ENCODE data around the gene OR6S1.
"Not testable (repeated sequence)": the region's sequence is repeated elsewhere in the genome, so short reads cannot be mapped to it uniquely, and the experiment has no call there.

Gene OR6S1

DNA sequence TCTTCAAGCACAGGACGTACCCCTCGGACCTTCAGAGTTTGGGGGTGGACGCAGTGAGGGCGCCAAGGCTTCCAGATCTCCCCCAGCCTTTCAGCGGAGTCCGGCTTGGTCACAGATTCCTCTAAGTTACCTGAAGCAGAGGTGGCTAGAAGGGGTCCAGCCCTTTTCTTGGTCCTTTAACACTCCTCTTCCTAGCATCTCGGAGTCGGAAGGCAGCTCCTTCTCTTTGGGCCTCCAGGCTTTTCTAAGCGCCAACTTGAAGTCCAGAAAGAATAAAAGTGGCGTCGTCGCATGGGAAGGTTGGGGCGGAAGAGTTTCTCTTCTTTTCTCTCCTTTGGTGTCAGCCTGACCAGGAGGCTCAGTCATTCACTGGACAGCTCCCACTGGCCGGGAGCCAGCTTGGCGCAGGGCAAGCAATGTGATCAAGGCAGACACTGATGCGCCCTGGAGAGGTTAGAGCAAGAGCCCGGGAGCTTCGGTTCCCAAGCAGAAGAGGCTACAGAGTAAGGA is 9.6 kb downstream of the OR6S1 start:
- DNase-seq (ENCODE audit: low spot score): no peak

DNA sequence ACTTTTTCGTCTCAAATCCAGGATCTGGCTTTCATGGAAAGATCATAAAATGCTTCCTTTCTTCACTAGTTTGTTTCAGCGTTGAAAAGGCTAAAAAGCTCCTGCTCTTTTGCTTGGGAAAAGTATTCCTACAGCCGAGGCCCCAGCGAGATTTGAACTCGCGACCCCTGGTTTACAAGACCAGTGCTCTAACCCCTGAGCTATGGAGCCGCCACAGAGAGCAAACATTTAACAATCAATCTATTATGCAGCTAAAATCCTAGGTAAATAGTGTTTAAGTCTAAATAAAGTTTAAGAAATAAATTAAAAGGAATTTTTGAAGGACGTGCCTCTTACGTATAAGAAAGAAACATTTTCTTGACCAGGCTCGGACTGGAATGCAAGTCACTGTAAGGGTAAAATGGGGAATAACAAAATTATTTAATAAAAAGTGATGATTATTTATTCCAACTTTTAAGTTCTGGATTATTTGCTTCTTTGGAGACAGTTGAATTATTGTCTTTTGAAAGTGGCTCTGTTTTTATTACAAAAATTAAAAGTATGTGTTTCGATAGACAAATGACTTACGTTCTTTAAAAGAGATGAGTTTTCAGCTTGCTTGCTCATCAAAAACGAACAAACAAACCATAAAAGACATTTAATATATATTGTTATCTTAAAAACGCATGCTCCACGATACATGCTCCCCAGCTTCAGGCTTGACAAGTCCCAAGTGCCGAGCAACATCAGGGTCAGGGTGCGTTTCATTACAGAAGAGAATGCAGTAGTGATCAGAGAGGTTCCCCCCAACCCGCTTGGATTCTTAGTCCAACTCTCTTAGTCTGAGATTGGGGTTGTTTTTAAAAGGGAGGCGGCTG is 10.2 kb downstream of the OR6S1 start:
- no peak for DNase-seq (ENCODE audit: low spot score)

DNA sequence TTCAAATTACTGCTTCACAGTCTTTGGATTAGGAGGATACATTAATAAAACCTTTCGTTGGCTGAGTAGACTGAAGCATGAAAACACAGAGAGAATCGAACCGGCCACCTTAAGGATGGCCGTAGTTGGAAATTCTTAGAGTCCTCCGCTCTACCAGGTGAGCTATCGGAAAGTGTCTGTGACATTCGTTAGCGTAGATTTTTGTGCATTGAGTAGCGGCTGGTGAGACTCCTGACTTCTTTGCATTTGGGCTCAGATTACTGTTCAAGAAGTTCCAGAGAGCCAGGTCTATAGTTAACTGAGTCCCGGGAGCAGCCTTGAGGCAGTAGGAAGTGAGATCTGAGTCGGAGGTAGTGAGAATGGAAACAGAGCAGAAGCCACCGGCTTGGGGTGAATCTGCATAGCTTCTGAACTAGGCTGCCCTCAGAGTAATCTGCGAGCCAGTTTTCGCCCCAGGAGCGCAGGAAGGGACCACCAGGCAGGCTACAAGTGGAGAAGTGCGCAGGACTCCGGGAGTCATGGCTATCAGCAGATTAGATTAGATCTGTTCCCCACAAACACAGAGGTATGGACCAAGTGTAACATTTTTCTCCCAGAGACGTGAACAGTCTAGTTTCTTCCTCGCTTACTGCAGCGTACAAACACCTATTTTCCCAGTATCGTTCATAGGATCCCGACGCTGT is 11.0 kb downstream of the OR6S1 start:
- DNase-seq (ENCODE audit: low spot score): no peak

DNA sequence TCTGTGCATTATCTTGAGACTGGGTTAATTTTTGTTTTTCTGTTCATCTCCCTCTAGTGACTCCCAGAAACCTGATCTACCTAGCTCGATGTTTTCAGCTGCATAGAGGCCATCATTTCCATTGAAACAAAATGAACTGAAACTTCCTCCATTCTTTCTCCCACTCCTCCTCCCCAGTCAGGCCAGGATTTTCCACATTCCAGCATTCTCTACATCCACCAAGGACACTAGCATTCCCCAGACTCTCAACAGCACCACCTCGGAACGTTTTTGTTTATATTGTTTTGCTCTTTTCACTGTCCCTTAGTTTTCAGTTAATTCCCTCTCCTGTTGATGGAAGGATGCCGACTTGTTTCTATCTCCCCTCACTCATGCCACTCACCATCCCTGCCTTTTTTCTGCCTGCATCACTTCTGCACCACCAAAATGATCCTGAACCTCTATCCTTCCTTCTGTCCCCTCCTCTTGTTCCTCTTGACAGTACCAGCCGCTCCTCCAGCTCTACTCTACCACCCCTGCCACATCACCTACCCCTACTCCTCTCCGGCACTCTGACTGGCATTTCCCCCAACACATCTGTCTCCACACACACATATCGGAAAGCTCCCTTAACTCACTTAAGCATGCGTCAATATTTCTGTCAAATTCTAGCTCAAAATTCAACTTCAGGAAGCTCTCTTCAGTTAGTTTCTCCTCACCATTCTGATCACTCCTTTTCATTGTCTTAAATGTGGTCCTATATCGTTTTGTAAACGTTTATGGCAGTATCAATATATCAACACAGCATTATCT is 13.2 kb downstream of the OR6S1 start:
- no peak for DNase-seq (ENCODE audit: low spot score)

DNA sequence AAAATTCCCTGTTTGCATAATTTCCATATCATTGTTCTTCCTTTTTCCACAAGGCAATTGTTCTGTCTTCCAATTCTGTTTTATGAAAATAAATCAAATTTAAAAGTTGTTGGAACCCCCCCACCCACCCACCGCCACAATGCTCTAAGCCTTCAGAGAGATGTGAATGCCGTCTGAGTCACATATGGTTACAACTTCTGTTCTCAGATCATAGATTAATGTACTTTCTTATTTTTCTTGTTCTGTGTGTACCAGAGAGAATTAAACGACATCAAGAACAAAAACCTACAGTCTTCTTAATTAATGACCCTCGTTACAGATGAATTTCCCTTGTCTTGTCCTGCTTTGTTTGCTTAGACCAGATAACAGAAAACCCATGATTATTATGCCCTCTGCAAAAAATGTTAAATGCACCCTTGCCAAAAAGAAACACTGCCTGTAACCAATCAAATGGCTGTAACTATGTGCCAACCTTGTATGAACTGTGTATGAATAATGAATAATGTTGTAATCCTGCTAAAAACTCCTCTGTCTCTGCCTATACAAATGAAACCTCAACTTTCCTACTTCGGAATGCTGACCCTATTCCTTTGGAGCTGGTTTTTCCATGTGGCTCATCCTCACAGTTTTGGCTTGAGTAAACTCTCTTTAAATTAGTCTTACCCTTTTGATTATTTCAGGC is 14.0 kb downstream of the OR6S1 start:
- no peak for DNase-seq (ENCODE audit: low spot score)

DNA sequence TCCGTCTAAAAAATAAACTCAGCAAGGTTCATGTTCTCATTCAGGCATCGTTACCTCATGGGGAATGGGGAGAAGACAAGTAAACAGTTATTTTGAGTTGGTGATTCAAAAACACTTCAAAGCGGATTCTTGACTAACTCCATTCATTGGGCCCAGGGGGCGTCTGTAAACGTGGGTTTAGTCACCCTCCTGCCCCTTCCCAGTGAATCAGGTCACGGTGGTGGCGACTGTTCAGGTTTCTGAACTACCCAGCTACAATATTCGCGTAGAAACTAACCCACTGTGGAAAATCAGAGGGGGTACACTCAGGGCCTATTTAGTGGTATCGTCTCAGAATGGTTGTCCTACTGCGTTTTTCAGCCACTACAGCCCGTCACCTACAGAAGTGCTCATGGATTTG is 15.2 kb downstream of the OR6S1 start:
- DNase-seq (ENCODE audit: low spot score): no peak

DNA sequence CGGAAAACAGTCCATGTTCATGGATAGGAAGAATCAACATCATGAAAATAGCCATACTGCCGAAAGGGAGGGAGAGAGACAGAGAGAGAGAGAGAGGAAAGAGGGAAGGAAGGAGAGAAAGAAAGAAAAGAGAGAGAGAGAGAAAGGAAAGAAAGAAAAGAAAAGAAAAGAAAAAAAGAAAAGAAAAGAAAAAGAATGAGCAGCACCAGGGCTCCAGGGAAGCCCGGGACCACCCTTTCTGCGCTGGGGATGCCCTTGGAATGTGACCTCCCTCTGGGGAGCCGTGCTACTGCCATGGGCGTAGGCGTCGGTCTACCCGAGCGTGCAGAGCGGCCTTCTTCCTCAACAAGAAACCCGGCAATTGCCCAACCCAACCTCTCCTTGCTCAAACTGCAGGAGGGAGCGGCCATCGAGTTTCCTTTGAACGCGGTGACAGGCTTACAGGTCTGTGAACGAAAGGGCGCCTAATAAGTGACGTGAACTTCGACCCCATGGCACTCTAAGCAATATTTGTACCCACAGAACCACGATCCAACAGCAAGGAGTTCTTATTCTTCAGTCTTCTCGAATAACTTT is 16.9 kb downstream of the OR6S1 start:
- DNase-seq (ENCODE audit: low spot score): no peak

DNA sequence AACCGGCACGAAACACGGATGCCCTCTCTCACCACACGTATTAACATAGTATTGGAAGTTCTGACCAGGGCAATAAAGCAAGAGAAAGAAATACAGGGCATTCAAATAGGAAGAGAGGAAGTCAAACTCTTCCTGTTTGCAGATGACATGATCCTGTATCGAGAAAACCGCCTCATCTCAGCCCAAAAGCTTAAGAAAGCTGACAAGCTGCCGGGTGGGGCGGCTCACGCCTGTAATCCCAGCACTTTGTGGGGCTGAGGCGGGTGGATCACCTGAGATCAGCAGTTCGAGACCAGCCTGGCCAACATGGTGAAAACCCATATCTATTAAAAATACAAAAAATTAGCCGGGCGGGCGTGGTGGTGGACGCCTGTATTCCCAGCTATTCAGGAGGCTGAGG is 17.7 kb downstream of the OR6S1 start:
- no peak for DNase-seq (ENCODE audit: low spot score)

DNA sequence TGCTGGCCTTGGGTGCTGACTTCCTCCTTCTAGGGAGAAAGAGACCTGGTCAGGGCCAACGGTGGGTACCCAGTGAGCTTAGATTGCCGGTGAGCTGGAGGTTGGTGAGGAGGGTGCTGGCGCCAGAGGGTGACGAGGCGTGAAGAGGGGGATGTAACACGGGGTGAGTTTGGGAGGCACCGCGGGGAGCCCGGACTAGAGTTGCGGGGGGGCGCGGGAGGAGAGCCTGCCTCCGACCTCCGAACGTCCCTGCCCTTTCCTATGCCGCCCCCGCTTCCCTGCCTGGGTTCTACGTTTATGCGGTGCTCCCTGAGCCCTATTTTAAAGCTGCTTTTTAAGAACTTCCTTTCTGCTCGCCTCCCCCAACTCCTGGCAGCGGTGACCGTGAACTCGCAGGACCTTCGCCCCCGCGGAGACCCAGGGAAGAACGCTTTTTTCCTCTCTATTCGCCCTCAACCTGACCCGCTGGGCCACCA is 18.6 kb downstream of the OR6S1 start:
- DNase-seq (ENCODE audit: low spot score): no peak

DNA sequence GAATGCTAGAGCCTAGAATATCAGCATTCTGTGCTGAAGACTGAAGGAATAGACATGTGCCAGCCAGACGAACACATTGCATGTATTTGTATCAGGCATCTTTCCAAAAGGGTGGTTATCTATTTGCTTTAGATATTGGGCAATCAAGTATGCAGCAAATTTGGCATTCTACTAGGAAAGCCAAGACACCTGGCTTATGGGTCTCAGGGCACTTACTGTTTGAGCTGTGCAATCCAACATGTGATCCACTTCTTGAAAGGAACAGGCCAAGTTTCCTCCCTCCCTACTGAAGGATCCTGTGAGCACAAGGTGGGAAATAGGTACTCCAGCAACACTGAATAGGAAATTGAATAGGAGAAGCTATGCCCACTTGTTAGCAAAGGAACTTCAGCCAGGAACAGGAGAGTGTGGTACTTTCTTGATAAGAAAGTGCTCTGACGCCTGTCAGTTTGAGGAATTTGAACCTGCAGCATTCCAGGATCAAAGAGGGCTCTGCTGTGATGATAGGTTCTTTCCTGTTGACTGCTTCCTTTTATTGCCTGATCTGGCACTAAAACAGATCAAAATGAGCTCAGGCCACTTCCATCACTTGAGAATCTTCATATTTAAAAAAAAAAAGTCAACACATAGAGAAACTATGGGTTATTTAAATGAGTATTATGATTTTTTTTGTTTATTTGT is 20.6 kb downstream of the OR6S1 start:
- DNase-seq (ENCODE audit: low spot score): no peak

DNA sequence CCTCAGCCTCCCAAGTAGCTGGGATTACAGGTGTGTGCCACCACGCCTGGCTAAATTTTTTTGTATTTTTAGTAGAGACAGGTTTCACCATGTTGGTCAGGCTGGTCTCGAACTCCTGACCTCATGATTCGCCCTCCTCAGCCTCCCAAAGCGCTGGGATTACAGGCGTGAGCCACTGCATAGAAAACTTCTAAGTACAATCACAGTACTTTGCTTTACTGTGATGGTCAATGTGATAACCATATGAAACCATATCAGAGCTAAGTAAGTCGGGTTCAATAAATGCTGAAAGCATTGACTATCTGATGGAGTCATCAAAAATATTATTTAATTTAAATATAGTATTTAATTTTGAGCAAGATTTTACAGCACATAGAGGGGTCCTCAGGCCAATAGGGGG is 21.8 kb downstream of the OR6S1 start:
- not testable (repeated sequence) for DNase-seq (ENCODE audit: low spot score)

DNA sequence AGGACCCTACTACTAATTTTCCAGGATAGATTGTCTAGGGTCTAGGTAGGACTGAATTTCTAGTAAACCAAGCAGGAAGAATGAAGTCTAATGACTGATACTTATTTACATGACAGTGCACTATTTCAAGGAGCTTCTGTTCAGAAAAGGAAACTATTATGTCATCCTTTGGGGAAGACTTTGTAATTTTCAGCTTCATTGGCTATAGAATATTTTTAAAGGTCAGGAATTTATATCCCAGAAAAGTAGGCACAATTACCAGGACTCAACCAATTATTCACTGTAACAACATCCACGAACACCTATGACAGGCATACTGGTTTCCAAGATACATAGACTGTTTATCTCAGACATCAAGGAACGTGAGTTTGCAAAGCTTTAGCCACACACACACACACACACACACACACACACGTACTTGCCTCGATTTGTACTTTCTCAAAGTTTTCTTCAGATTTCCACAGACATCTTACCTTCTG is 23.2 kb downstream of the OR6S1 start:
- DNase-seq (ENCODE audit: low spot score): no peak

DNA sequence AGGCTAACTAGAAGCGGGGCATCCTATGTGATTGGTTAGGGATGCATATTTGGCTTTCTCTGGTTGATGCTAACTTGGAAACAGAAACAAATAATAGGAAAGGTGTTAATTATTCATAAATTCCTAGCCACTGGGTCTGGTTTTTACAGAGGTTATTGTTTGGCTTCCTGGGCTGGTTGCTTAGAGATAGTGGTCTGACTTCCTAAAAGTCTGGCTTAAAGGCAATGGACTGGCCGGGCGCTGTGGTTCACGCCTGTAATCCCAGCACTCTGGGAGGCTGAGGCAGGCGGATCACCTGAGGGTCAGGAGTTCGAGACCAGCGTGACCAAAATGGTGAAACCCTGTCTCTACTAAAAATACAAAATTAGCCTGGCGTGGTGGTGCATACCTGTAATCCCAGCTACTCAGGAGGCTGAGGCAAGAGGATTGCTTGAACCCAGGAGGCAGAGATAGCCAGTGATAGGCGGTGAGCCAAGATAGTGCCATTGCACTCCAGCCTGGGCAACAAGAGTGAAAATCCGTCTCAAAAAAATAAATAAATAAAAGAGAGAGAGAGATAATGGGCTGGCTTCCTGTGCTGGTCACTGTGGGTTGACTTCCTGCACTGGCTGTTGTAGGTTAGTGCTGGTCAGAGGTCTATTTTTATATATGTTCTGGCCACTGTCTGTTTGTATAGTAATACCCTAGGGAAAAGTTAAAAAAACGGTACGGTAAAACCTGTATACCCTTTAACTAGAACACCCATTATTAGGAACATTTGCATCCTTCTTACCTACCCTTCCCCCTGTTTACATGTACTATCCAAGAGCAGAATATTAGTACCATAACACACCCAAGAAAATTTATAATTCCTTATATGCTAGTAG is 24.1 kb downstream of the OR6S1 start:
- DNase-seq (ENCODE audit: low spot score): no peak

DNA sequence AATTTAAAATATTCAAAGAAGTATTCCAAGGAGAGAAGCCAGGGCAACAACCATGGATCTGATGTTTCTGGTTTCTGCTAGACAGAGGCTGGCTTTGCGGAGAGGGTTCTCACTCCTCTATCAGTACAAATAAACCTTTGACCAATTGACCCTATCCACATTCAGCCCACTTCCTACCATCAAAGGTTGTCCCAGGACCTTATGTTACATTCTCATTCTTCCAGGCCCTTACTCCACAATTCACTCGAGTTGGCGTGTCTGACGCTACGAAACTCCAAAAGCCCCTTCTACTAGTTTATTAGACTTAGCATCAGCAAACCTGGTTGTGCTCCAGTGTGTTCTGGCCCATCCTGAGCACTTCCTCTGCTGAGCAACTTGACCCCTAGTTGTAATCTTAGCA is 25.5 kb downstream of the OR6S1 start:
- no peak for DNase-seq (ENCODE audit: low spot score)

DNA sequence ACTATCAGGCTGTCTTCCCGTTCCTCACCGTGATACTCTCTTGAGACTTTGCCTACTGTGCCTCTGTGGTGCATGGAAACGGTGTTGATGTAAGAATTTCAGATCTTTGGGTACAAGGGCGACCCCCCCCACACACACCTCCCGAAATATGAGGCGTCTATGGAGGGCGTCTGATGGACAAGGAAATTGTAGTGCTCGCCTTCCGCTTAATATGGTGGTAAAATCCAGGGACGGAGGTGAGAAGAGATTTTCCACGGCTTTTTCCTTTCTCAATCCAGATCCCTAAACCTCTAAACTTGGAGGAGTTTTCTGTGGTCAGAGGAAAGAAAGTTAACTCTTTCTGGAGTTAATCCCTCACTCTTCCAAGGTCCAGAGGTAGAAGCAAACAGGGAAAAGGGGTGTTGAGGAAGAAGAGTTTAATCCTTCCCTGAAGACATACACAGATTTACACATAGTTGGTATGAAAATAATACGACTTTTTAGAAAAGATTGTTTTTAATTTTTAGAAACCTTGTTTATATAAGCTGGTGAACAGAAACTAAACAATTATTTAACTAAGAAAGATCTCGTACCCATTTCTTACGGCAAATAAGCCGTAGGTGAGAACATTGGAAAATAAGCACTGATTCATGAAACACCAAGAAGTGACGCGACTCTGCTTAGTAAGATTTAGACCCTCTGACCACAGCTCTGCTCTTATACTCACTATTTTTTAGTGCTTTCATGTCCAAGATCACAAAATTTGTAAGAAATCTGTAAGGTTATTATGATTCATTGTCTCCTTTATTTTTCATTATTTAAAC is 27.3 kb downstream of the OR6S1 start:
- no peak for DNase-seq (ENCODE audit: low spot score)

DNA sequence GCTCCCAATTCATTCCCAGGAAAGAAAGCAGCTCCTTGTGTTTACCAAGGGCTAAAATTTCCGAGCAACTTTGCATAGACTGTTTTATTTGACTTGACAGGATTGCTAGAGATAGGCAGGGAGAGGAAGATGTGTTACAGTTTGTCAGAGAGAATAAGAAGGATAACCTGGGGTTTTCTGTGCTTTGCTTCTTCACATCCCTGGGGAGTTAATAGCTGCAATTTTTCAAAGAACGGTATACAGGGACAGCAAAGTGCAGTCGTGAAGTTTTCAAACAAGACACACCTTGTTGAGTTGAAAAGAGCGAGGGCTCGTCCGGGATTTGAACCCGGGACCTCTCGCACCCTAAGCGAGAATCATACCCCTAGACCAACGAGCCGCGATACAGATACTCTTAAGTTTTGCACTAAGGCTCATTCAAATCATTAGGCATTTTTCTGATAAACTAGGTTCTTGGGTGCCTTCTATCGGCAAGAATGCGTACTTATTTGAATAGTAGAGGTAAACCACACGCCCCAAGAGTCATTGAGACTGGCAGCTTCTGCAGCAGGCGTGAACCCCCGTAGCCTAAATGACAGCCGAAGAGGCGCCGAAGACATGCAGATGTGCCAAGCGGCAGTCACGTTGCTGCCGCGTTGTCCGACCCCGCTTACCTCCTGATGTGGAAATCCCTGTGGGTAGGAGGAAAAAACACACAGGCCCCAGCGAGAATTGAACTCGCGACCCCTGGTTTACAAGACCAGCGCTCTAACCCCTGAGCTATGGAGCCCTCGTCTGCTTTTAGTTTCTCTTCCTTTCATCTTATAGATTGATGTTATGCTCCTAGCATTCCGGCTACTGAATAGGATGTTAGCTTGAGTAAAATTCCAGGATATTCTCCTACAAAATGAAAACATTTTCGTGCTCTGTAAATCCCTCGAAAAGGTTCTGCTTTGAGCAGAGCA is 28.1 kb downstream of the OR6S1 start:
- peak; percentile 93 for DNase-seq (ENCODE audit: low spot score)

DNA sequence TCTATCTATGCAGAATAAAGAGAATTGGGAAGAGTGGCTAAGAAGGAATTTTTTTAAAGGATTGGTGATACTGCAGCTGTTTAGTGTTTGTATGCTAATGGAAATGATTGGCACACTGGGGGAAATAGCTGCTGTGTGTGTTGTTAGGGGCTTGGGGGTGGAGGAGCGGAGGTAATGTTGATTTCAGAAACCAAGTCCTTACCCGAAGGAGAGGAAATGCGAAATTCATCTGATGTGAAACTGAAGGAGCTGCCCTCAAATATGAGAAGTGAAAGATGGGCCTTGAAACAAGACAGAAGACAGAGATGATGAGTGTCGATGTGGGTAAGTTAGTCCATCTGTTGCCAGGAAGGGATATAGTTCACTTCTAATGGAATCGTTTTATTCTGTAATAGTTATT is 29.1 kb downstream of the OR6S1 start:
- no peak for DNase-seq (ENCODE audit: low spot score)
